Mesendoderm (in vitro differentiated cells): ENCODE measurements around the gene SORCS2.
A peak's percentile ranks its signal among the peaks of the same experiment; 100 is the strongest.

Experiments
- DNase-seq: peaks from one replicate; pipeline ENCODE4 v3.0.0; 2013
- H2AK5ac ChIP-seq: 2 replicates; pipeline ENCODE4 v1.6.1; 2013; ENCODE audit warnings: low read length, inconsistent platforms
- H2BK120ac ChIP-seq: 2 replicates; pipeline ENCODE4 v1.6.1; 2013; ENCODE audit warnings: low read depth, mild to moderate bottlenecking, low read length, moderate library complexity, mixed read lengths
- H2BK15ac ChIP-seq: replicated peaks from 2 replicates; pipeline ENCODE4 v1.6.1; 2013; ENCODE audit warnings: low read depth, mild to moderate bottlenecking, moderate library complexity
- H2BK5ac ChIP-seq: 2 replicates; pipeline ENCODE4 v1.6.1; 2013; ENCODE audit warnings: low read length, inconsistent platforms
- H3K18ac ChIP-seq: 2 replicates; pipeline ENCODE4 v1.6.1; 2013; ENCODE audit warnings: mild to moderate bottlenecking, low read length, mixed read lengths
- H3K23ac ChIP-seq: one replicate; pipeline ENCODE4 v1.6.1; 2013; ENCODE audit warnings: low read length
- H3K27ac ChIP-seq: 2 replicates; pipeline ENCODE4 v1.5.1; 2013; ENCODE audit warnings: low read depth, mild to moderate bottlenecking, inconsistent platforms, low read length, moderate library complexity
- H3K27me3 ChIP-seq: 2 replicates; pipeline ENCODE4 v1.6.1; 2013; ENCODE audit warnings: low read length, control low read depth, mild to moderate bottlenecking, inconsistent platforms; ENCODE audit not compliant: insufficient read depth, poor library complexity
- H3K36me3 ChIP-seq: 2 replicates; pipeline ENCODE4 v1.6.1; 2013; ENCODE audit warnings: low read length, inconsistent platforms; ENCODE audit not compliant: control insufficient read depth, insufficient read depth
- H3K4ac ChIP-seq: one replicate; pipeline ENCODE4 v1.6.1; 2013; ENCODE audit warnings: low read depth, mild to moderate bottlenecking, low read length, moderate library complexity
- H3K4me1 ChIP-seq: 2 replicates; pipeline ENCODE4 v1.6.1; 2013; ENCODE audit warnings: low read depth, low read length, inconsistent platforms; ENCODE audit not compliant: control insufficient read depth
- H3K4me2 ChIP-seq: 2 replicates; pipeline ENCODE4 v1.6.1; 2013; ENCODE audit warnings: low read length
- H3K4me3 ChIP-seq: 2 replicates; pipeline ENCODE4 v1.5.1; 2013; ENCODE audit warnings: mild to moderate bottlenecking, low read length
- H3K56ac ChIP-seq: one replicate; pipeline ENCODE4 v1.6.1; 2013; ENCODE audit warnings: low read length
- H3K79me1 ChIP-seq: 2 replicates; pipeline ENCODE4 v1.6.1; 2013; ENCODE audit warnings: low read length, inconsistent platforms
- H3K79me2 ChIP-seq: 2 replicates; pipeline ENCODE4 v1.6.1; 2013; ENCODE audit warnings: mild to moderate bottlenecking, low read length; ENCODE audit not compliant: control insufficient read depth, insufficient read depth
- H3K9ac ChIP-seq: 2 replicates; pipeline ENCODE4 v1.6.1; 2013; ENCODE audit warnings: low read length, inconsistent platforms
- H4K5ac ChIP-seq: one replicate; pipeline ENCODE4 v1.6.1; 2013; ENCODE audit warnings: low read length
- H4K8ac ChIP-seq: one replicate; pipeline ENCODE4 v1.6.1; 2013; ENCODE audit warnings: low read depth, mild to moderate bottlenecking, control low read depth, low read length, moderate library complexity
- WGBS: extraction: QIAGEN DNeasy Blood & Tissue Kit; methylation state at CpG from one replicate; pipeline ENCODE4 v1.1.7; 2013; ENCODE audit warnings: low lambda C conversion rate, missing lambda C conversion rate; ENCODE audit not compliant: insufficient coverage; ENCODE audit errors: extremely low coverage; 5-methylcytosine and 5-hydroxymethylcytosine counted together

The SORCS2 gene

GRCh38 chr4:7434766-7435150, 242.4 kb downstream of the SORCS2 start, which contains the start of gene PSAPL1:
Gene PSAPL1, minus strand, starts transcription at chr4:7434930. Its CDS starts 51 bp downstream, at chr4:7434879.
- no peak within 1 kb of the TSS for H2AK5ac ChIP-seq
- no peak within 1 kb of the TSS for H3K9ac ChIP-seq
- no peak within 1 kb of the TSS for H2BK5ac ChIP-seq
- no peaks in the 10 kb centered on the region for H3K79me1 ChIP-seq
- H3K36me3 ChIP-seq, result no peaks in the 10 kb centered on the region
- no peak within 1 kb of the TSS for H3K4ac ChIP-seq
- H3K56ac ChIP-seq, result no peak within 1 kb of the TSS
- H3K27ac ChIP-seq, result no peak within 1 kb of the TSS
- H4K8ac ChIP-seq, result no peak within 1 kb of the TSS
- no peak within 1 kb of the TSS for H3K23ac ChIP-seq
- no peaks in the 10 kb centered on the region for H3K79me2 ChIP-seq
- peak; percentile 79 for DNase-seq
- no peak within 1 kb of the TSS for H3K4me2 ChIP-seq
- no peak within 1 kb of the TSS for H4K5ac ChIP-seq
- H2BK120ac ChIP-seq, result no peak within 1 kb of the TSS
- no peak within 1 kb of the TSS for H3K18ac ChIP-seq
- H3K27me3 ChIP-seq, result no peaks in the 10 kb centered on the region
- H2BK15ac ChIP-seq, result no peak within 1 kb of the TSS
- no CpG with 5 or more reads among the region's 7 CpGs for WGBS
- H3K4me1 ChIP-seq, result peaks cover 3% of the 10 kb centered on the region
- no peak within 1 kb of the TSS for H3K4me3 ChIP-seq

- H3K4me2 ChIP-seq, result no peak overlapping the region
- no peak overlapping the region for H4K8ac ChIP-seq
- H3K27ac ChIP-seq, result no peak overlapping the region
- no peaks in the 10 kb centered on the region for H3K79me2 ChIP-seq
- no peak overlapping the region for H2BK120ac ChIP-seq
- no peak for DNase-seq
- H3K36me3 ChIP-seq, result no peaks in the 10 kb centered on the region
- H3K4me1 ChIP-seq, result peaks cover 3% of the 10 kb centered on the region
- H3K79me1 ChIP-seq, result no peaks in the 10 kb centered on the region
- H3K9ac ChIP-seq, result no peak overlapping the region
- WGBS, result no CpG with 5 or more reads among the region's 11 CpGs
- H3K4me3 ChIP-seq, result no peak overlapping the region
- no peak overlapping the region for H3K18ac ChIP-seq
- H3K56ac ChIP-seq, result no peak overlapping the region
- no peak overlapping the region for H3K23ac ChIP-seq
- H3K4ac ChIP-seq, result no peak overlapping the region
- no peak overlapping the region for H2BK15ac ChIP-seq
- H4K5ac ChIP-seq, result no peak overlapping the region
- no peak overlapping the region for H2AK5ac ChIP-seq
- H2BK5ac ChIP-seq, result no peak overlapping the region
- no peaks in the 10 kb centered on the region for H3K27me3 ChIP-seq
Measured at GRCh38 chr4:7435471-7436061, 243.2 kb downstream of the SORCS2 start.

GRCh38 chr4:7436256-7436655, 243.9 kb downstream of the SORCS2 start:
- H3K79me1 ChIP-seq, result no peaks in the 10 kb centered on the region
- no peak overlapping the region for H2AK5ac ChIP-seq
- peaks cover 3% of the 10 kb centered on the region for H3K4me1 ChIP-seq
- no peak overlapping the region for H3K4ac ChIP-seq
- H3K36me3 ChIP-seq, result no peaks in the 10 kb centered on the region
- H3K18ac ChIP-seq, result no peak overlapping the region
- no peak overlapping the region for H4K5ac ChIP-seq
- H3K23ac ChIP-seq, result no peak overlapping the region
- H3K79me2 ChIP-seq, result no peaks in the 10 kb centered on the region
- no peak overlapping the region for H2BK15ac ChIP-seq
- no peak for DNase-seq
- H2BK120ac ChIP-seq, result no peak overlapping the region
- H2BK5ac ChIP-seq, result no peak overlapping the region
- no peak overlapping the region for H3K27ac ChIP-seq
- no CpG with 5 or more reads among the region's 13 CpGs for WGBS
- no peak overlapping the region for H3K4me2 ChIP-seq
- H3K56ac ChIP-seq, result no peak overlapping the region
- no peak overlapping the region for H3K9ac ChIP-seq
- H3K4me3 ChIP-seq, result no peak overlapping the region
- H4K8ac ChIP-seq, result no peak overlapping the region
- H3K27me3 ChIP-seq, result no peaks in the 10 kb centered on the region

GRCh38 chr4:7439699-7440098, 247.4 kb downstream of the SORCS2 start:
- Histone ChIP-seq H3K4me2 (no peak overlapping the region), H3K36me3 (no peaks in the 10 kb centered on the region), H3K4me3 (no peak overlapping the region), H2BK120ac (no peak overlapping the region), H3K79me2 (no peaks in the 10 kb centered on the region), H3K9ac (no peak overlapping the region), H3K27me3 (no peaks in the 10 kb centered on the region), H3K4me1 (peaks cover 3% of the 10 kb centered on the region), H4K8ac (no peak overlapping the region), H4K5ac (no peak overlapping the region), H3K18ac (no peak overlapping the region), H2BK5ac (no peak overlapping the region), H3K27ac (no peak overlapping the region), H3K23ac (no peak overlapping the region), H3K79me1 (no peaks in the 10 kb centered on the region), H3K4ac (no peak overlapping the region), H3K56ac (no peak overlapping the region), H2AK5ac (no peak overlapping the region), H2BK15ac (no peak overlapping the region)
- no peak for DNase-seq
- no CpG with 5 or more reads among the region's 2 CpGs for WGBS

- Histone ChIP-seq H2BK5ac (no peak overlapping the region), H2BK120ac (no peak overlapping the region)
- WGBS, result no CpG with 5 or more reads among the region's 7 CpGs
Measured at GRCh38 chr4:7441201-7441600, 248.9 kb downstream of the SORCS2 start.

GRCh38 chr4:7442574-7443162, 250.3 kb downstream of the SORCS2 start:
- Histone ChIP-seq H2BK15ac (no peak overlapping the region), H2BK5ac (no peak overlapping the region), H3K27ac (no peak overlapping the region), H3K56ac (no peak overlapping the region), H4K8ac (no peak overlapping the region), H3K79me2 (no peaks in the 10 kb centered on the region), H4K5ac (no peak overlapping the region), H3K4me3 (no peak overlapping the region), H3K27me3 (no peaks in the 10 kb centered on the region), H3K4me2 (no peak overlapping the region), H3K36me3 (no peaks in the 10 kb centered on the region), H3K18ac (no peak overlapping the region), H2BK120ac (no peak overlapping the region), H3K23ac (no peak overlapping the region), H3K79me1 (no peaks in the 10 kb centered on the region), H3K4me1 (no peaks in the 10 kb centered on the region), H2AK5ac (no peak overlapping the region), H3K4ac (no peak overlapping the region), H3K9ac (no peak overlapping the region)
- WGBS, result no CpG with 5 or more reads among the region's 15 CpGs
- no peak for DNase-seq

More at GRCh38 chr4:7441201-7441600, 248.9 kb downstream of the SORCS2 start:
- Histone ChIP-seq H4K5ac (no peak overlapping the region), H4K8ac (no peak overlapping the region), H2AK5ac (no peak overlapping the region), H3K18ac (no peak overlapping the region), H3K27me3 (no peaks in the 10 kb centered on the region), H3K23ac (no peak overlapping the region), H3K27ac (no peak overlapping the region), H3K4ac (no peak overlapping the region), H3K4me1 (no peaks in the 10 kb centered on the region), H3K36me3 (no peaks in the 10 kb centered on the region), H3K4me2 (no peak overlapping the region), H3K79me2 (no peaks in the 10 kb centered on the region), H3K9ac (no peak overlapping the region), H3K79me1 (no peaks in the 10 kb centered on the region), H2BK15ac (no peak overlapping the region), H3K56ac (peak overlapping the region; percentile 10), H3K4me3 (no peak overlapping the region)
- DNase-seq, result no peak
